Stomach (tissue), 9 donors: ENCODE measurements around the gene BIRC6. TPM values are rescaled to one million over a fixed set of nuclear protein-coding genes. Genes with fewer than 3 reads are reported as not detected.

Experiments used
- DNase-seq, 2 donors: peaks; one replicate each; pipeline versions ENCODE4 v3.0.0 to v3.0.0-alpha.2; 2013 to 2019
- H3K27ac ChIP-seq, 5 donors: fragments of 200-600 bp in 4 of 5; sonication (generic) in 4 of 5; one replicate each; pipeline ENCODE4 v1.5.1; 2013 to 2019; ENCODE audit warnings: mild to moderate bottlenecking in 1 of 5, moderate library complexity in 1 of 5
- H3K27me3 ChIP-seq, 3 donors: fragments of 200-600 bp; sonication (generic); one replicate each; pipeline ENCODE4 v1.5.1; 2017 to 2019; ENCODE audit warnings: mixed run types in 1 of 3
- H3K36me3 ChIP-seq, 4 donors: fragments of 200-600 bp; sonication (generic); 1 replicate in 3 of 4; 2 replicates in 1 of 4; pipeline ENCODE4 v1.5.1; 2016 to 2019
- H3K4me1 ChIP-seq, 4 donors: fragments of 200-600 bp; sonication (generic); one replicate each; pipeline ENCODE4 v1.5.1; 2016 to 2019
- H3K4me3 ChIP-seq, 4 donors: fragments of 200-600 bp; sonication (generic) in 3 of 4; one replicate each; pipeline ENCODE4 v1.5.1; 2016 to 2019; ENCODE audit warnings: mild to moderate bottlenecking in 1 of 4
- H3K9me3 ChIP-seq, 4 donors: fragments of 200-600 bp; sonication (generic); one replicate each; pipeline ENCODE4 v1.5.1; 2016 to 2019
- EP300 ChIP-seq: sonication (generic); formaldehyde crosslinking; IDR thresholded peaks from one replicate; pipeline ENCODE4 v1.6.1; 2017; ENCODE audit warnings: antibody characterized with exemption
- POLR2A ChIP-seq, 4 donors: fragments of 450-650 bp; IDR thresholded peaks; one replicate each; pipeline ENCODE4 v1.6.1; 2016; ENCODE audit warnings: antibody characterized with exemption in 4 of 4, control low read depth in 2 of 4, mild to moderate bottlenecking in 1 of 4, moderate library complexity in 1 of 4
- POLR2AphosphoS5 ChIP-seq, 3 donors: sonication (generic); formaldehyde crosslinking; IDR thresholded peaks; one replicate each; pipeline ENCODE4 v1.6.1; 2016; ENCODE audit warnings: antibody characterized with exemption in 3 of 3
- WGBS, 5 donors: extraction: QIAGEN DNeasy Blood & Tissue Kit in 3 of 5; methylation state at CpG; one replicate each; pipeline versions ENCODE4 v1.1.5 to v1.1.7; 2013 to 2018; 5-methylcytosine and 5-hydroxymethylcytosine counted together
- intact Hi-C: fragments of 100-400 bp; cut with DNase I; formaldehyde crosslinking; loops from one replicate; pipeline ENCODE4 v1.15.1; 2023; ENCODE audit warnings: low total_unique reads
- polyA plus RNA-seq, 3 donors: library from polyadenylated mRNA; stranded (reverse); fragments of 200-250 nt; gene quantifications; one replicate each; pipeline ENCODE4 v1.2.3, GENCODE V29; 2013
- total RNA-seq, 5 donors: library from RNA; depleted of rRNA; stranded (reverse); fragments of >200 nt; gene quantifications; one replicate each; pipeline versions ENCODE4 v1.1.0 to v1.2.3, GENCODE V29; 2014 to 2016
- TF ChIP-seq, protein P1 (sequence below), 7 experiments: fragments of 450-650 bp in 4 of 7; fragments of 200-600 bp in 3 of 7; sonication (generic) in 3 of 7; IDR thresholded peaks; one replicate each; pipeline ENCODE4 v1.5.1; 2016 to 2019; ENCODE audit warnings: antibody characterized with exemption in 7 of 7, control low read depth in 2 of 7, mild to moderate bottlenecking in 1 of 7
- donor health status: healthy with polysubstance abuse.
- donor health status: Bipolar disorder and iron deficiency.
- donor health status: healthy.

The BIRC6 gene
- total and polyA plus RNA-seq, 8 donors: 7.7 to 361 (median 68.2) TPM

DNA sequence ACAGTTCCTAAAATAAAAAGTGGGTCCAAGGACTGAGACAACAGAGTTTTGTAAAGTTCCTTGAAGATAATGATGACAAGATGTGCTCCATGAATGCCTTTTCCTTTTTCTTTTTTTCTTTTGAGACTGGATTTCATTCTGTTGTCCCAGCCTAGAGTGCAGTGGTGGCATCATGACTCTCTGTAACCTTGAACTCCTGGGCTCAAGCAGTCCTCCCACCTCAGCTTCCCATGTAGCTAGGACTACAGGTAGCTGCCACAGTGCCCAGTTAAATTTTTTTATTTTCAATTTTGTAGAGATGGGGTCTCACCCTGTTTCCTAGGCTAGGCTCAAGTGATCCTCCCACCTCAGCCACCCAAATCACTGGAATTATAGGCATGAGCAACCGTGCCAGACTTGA is 254.9 kb downstream of the BIRC6 start:
- 39 to 71% (median 68%) methylated on average over 1 of the region's 1 CpG for WGBS, 5 donors
- TF ChIP-seq POLR2A (IDR thresholded peaks at IDR 0.05) (no peak), EP300 (no peak), POLR2AphosphoS5 (IDR thresholded peaks at IDR 0.05) (no peak)
- TF ChIP-seq, protein P1, sequence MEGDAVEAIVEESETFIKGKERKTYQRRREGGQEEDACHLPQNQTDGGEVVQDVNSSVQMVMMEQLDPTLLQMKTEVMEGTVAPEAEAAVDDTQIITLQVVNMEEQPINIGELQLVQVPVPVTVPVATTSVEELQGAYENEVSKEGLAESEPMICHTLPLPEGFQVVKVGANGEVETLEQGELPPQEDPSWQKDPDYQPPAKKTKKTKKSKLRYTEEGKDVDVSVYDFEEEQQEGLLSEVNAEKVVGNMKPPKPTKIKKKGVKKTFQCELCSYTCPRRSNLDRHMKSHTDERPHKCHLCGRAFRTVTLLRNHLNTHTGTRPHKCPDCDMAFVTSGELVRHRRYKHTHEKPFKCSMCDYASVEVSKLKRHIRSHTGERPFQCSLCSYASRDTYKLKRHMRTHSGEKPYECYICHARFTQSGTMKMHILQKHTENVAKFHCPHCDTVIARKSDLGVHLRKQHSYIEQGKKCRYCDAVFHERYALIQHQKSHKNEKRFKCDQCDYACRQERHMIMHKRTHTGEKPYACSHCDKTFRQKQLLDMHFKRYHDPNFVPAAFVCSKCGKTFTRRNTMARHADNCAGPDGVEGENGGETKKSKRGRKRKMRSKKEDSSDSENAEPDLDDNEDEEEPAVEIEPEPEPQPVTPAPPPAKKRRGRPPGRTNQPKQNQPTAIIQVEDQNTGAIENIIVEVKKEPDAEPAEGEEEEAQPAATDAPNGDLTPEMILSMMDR (IDR thresholded peaks at IDR 0.05): no peak
- intact Hi-C loops: no loop called here
- H3K4me1 ChIP-seq: peaks cover 0 to 12% (median 9%) of the 10 kb centered on the region in 4 donors
- no peak overlapping the region for H3K4me3 ChIP-seq
- peaks cover 10 to 93% (median 88%) of the 10 kb centered on the region in 4 donors for H3K36me3 ChIP-seq
- H3K9me3 ChIP-seq: no peaks in the 10 kb centered on the region
- peak overlapping the region in 4 of 5 donors; percentile 16 to 64 (median 54) for H3K27ac ChIP-seq
- no peaks in the 10 kb centered on the region for H3K27me3 ChIP-seq
- no peak for DNase-seq

DNA sequence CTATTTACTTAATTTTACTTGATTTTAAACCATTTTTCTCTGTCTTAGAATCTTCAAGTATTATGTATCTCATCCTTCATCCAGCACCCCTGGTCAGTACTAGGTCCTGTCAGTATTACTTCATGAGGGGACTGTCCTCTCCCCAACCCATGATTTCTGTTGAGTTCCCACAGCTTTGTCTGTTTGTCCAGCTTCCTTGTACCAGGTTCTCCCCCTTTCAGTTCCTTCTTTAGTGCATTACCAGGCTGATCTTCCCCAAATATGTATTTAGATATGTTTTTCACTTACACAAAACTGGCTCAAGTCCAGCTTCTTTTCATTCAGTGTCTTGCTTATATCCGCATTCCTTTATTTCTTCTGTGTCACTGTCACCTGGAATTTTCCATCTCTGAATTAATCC is 257.3 kb downstream of the BIRC6 start:
- Histone ChIP-seq H3K27ac (no peak overlapping the region), H3K9me3 (no peaks in the 10 kb centered on the region), H3K4me3 (no peak overlapping the region), H3K36me3 (peaks cover 10 to 93% (median 89%) of the 10 kb centered on the region in 4 donors), H3K27me3 (no peaks in the 10 kb centered on the region), H3K4me1 (peaks cover 0 to 19% (median 13%) of the 10 kb centered on the region in 4 donors)
- 83 to 94% (median 91%) methylated on average over 1 of the region's 1 CpG for WGBS, 5 donors
- intact Hi-C loops: no loop called here
- no peak for DNase-seq
- no peak for TF ChIP-seq POLR2A (IDR thresholded peaks at IDR 0.05)
- TF ChIP-seq POLR2AphosphoS5 (IDR thresholded peaks at IDR 0.05): no peak
- TF ChIP-seq, protein P1 (IDR thresholded peaks at IDR 0.05): no peak

DNA sequence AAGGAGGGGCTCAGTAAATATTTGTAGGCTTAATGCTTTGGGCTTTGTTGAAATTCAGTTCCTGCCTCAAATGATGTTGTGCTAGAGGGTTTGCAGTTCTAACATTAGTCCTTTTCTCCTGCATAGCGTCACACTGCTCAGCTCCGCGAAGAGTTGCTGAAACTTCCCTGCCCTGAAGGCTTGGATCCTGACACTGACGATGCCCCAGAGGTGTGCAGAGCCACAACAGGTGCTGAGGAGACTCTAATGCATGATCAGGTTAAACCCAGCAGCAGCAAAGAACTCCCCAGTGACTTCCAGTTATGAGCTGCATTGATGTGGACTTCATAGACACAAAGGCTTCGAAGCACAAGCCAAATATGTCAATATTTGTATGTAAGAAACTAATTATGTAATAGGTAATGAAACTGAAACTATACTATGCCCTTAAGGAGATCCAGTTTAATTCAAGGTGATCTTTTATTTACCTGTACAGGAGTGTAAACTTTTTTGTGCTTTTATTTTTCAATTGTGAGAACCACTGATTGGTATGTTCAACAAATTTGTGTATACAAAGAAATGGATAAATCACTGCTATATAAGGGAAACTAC is 260.9 kb downstream of the BIRC6 start:
- peak in 1 of 2 donors; percentile 52 for DNase-seq
- intact Hi-C loops: no loop called here
- H3K27ac ChIP-seq: peak overlapping the region; percentile 70 to 89 (median 75)
- H3K27me3 ChIP-seq: no peaks in the 10 kb centered on the region
- peak overlapping the region in 1 of 4 donors; percentile 11 for H3K4me3 ChIP-seq
- H3K4me1 ChIP-seq: peaks cover 5 to 21% (median 11%) of the 10 kb centered on the region in 4 donors
- TF ChIP-seq POLR2AphosphoS5 (IDR thresholded peaks at IDR 0.05) (no peak), EP300 (no peak), POLR2A (IDR thresholded peaks at IDR 0.05) (no peak)
- TF ChIP-seq, protein P1 (IDR thresholded peaks at IDR 0.05): no peak
- H3K36me3 ChIP-seq: peaks cover 10 to 78% (median 74%) of the 10 kb centered on the region in 4 donors
- WGBS, 5 donors: 29 to 73% (median 53%) methylated on average over 4 to 5 of the region's 5 CpGs
- no peaks in the 10 kb centered on the region for H3K9me3 ChIP-seq

DNA sequence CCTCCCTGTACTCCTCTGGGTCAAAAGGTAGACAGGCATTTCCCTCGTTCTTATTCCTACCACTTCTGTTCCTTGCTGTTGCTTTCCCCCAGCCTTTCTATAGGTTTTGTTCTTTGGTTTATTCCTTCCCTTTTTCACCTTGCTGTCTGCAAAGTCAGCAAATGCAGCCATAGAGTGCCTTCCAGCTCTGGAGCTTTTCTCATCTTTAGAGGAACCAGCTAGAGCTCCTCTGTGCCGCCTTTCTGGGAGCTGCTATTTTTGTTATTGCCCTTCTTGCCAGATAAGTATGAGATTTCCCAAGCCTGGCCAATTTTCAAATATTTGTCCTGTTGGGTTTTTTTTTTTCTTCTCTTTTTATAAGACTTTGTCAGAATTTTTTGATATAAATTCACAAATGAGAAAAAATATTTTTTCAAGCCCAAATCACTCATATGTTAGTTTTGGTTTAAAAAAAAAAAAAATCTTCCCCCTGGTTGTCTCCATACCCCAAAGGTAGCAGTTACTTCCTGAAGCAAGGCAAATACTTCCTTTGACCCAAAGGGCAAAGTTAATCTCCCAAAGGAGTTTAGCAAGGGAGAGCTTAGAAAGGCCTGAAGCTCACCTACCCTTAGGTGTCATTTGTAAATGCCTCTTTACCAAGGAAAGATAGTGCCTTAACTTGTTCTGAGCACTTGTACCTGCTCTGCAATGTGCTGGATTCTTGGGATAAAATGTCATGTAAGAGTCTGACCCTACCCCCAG is 265.9 kb downstream of the BIRC6 start:
- H3K27ac ChIP-seq: peak overlapping the region in 2 of 5 donors; percentile 39 to 62
- WGBS, 5 donors: 25 to 46% (median 39%) methylated on average over 2 of the region's 2 CpGs
- DNase-seq: peak in 1 of 2 donors; percentile 11

More for the DNA sequence above, 265.9 kb downstream of the BIRC6 start:
- Histone ChIP-seq H3K9me3 (no peaks in the 10 kb centered on the region), H3K4me3 (no peak overlapping the region), H3K36me3 (peaks cover 0 to 32% (median 30%) of the 10 kb centered on the region in 4 donors), H3K27me3 (no peaks in the 10 kb centered on the region), H3K4me1 (peaks cover 5 to 27% (median 21%) of the 10 kb centered on the region in 4 donors)
- no peak for TF ChIP-seq POLR2AphosphoS5 (IDR thresholded peaks at IDR 0.05)
- TF ChIP-seq, protein P1 (IDR thresholded peaks at IDR 0.05): no peak
- TF ChIP-seq EP300: no peak
- no peak for TF ChIP-seq POLR2A (IDR thresholded peaks at IDR 0.05)
- intact Hi-C loops: no loop called here
